ENCODE measurements around the gene RTN4IP1. TPM values are rescaled to one million over a fixed set of nuclear protein-coding genes. Genes with fewer than 3 reads are reported as not detected.

RTN4IP1 gene, protein sequence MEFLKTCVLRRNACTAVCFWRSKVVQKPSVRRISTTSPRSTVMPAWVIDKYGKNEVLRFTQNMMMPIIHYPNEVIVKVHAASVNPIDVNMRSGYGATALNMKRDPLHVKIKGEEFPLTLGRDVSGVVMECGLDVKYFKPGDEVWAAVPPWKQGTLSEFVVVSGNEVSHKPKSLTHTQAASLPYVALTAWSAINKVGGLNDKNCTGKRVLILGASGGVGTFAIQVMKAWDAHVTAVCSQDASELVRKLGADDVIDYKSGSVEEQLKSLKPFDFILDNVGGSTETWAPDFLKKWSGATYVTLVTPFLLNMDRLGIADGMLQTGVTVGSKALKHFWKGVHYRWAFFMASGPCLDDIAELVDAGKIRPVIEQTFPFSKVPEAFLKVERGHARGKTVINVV
- 10 to 100 TPM in 3 of 4 donors, 1 to 10 TPM in 1; 9.3 to 11.1 (median 10.3) TPM for polyA plus RNA-seq (ENCODE audit: insufficient read length in 4 of 4)

DNA sequence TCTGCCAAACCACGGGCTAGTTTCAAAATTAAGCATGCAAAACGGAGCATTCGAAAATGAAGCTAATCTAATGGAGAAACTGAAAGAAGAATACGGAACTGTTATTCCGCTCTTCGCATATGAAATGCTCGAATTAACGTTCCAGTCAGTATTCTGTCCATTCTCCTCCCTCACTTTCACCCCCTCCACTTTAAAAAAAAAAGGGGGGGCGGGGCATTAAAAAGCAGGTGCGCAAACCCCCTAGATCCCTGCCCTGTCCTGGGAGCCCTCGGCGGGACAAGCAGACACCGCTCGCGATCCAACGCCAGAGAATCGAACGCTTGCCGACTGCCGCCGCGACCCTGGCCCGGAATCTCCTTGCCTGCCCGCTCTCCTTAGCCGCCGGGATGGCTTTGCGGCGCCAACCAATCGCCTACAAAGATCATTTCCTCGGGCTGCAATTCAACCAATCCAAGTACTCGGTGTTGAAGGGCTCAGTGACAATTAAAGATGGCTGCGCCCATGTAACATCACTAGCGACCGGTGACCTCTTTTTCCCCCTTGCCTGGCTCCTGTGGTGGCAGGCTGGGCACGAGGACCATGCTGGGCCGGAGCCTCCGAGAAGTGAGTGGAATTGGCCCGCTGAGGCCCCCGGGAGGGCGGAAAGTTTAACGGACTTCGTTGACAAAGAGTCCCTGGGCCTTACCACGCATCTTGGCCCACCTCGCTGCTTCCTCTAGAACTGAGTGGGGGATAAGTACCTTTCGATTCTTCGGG is at the start of gene RTN4IP1, which contains the start of gene QRSL1:
RTN4IP1 (minus strand) TSS at position 396 of the 756 bp plus-strand sequence. CDS start 477 bp downstream, outside the sequence.
QRSL1 (plus strand) TSS at position 476 of the 756 bp plus-strand sequence; CDS start at position 580, 104 bp downstream.
- peak; percentile 91 to 95 (median 94) for DNase-seq (ENCODE audit: low read depth in 4 of 4, low spot score in 3 of 4)

GRCh38 chr6:106677282-106677681 is 48.0 kb upstream of the RTN4IP1 start:
- no peak for DNase-seq (ENCODE audit: low read depth in 4 of 4, low spot score in 3 of 4)

GRCh38 chr6:106674541-106675229 is 45.4 kb upstream of the RTN4IP1 start:
- no peak for DNase-seq (ENCODE audit: low read depth in 4 of 4, low spot score in 3 of 4)

- no peak for DNase-seq (ENCODE audit: low read depth in 4 of 4, low spot score in 3 of 4)
Observed at GRCh38 chr6:106671651-106672050, 42.4 kb upstream of the RTN4IP1 start.

GRCh38 chr6:106670236-106670635 is 40.9 kb upstream of the RTN4IP1 start:
- no peak for DNase-seq (ENCODE audit: low read depth in 4 of 4, low spot score in 3 of 4)

- no peak for DNase-seq (ENCODE audit: low read depth in 4 of 4, low spot score in 3 of 4)
Observed at GRCh38 chr6:106667022-106667402, 37.7 kb upstream of the RTN4IP1 start.

DNA sequence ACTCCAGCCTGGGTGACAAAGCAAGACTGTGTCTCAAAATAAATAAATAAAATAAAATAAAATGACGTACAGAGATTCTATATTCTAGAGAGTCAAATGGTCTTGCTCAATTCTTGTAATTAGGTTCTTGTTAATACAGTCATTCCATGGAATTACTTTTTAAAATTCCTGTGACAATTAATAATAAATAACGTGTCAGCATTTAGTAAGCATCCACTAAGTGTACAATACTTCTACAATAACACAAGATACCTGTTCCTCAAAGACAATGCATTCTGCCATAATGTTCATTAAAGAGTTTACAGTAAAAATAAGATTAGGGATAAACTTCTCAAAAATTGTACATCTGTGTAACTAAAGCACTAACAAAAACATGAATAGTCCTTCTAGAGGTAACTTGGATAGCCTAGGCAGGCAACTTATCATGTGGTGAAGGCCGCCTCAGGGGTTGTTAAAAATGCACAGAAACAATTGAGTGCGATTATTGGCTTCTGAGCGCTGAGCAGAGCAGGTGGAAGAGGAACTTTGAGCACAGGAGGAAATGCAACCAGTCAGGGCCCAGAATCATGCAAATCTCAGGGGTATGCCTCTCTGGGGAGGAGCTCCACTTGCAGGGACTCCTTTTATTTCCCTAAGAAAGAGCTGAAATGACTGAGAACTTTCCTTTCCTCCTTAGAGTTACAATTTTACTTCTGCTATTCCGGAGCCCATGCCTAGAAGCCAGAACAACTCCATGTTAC is 37.2 kb upstream of the RTN4IP1 start:
- DNase-seq (ENCODE audit: low read depth in 4 of 4, low spot score in 3 of 4): no peak

- no peak for DNase-seq (ENCODE audit: low read depth in 4 of 4, low spot score in 3 of 4)
Observed at GRCh38 chr6:106662458-106662857, 33.2 kb upstream of the RTN4IP1 start.

DNA sequence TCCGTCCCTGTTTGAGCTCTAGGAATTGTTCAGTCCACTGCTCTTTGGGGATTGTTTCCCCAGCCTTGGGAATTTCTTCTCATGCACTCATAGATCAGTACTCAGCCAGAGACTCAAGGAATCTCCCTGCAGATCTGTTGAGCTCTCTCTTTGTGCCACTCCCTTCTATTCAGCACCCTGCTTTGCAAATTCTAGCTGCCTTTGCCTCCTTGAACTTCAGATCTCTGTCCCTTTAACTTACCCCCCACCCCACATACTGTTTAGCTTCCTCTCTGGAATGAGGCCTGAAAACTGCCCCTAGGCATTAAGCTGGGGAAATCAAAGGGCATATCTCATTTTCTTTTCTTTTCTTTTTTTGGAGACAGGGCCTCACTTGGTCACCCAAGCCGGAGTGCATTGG is 30.6 kb upstream of the RTN4IP1 start:
- DNase-seq (ENCODE audit: low read depth in 4 of 4, low spot score in 3 of 4): no peak

- no peak for DNase-seq (ENCODE audit: low read depth in 4 of 4, low spot score in 3 of 4)
Observed at GRCh38 chr6:106658469-106658868, 29.2 kb upstream of the RTN4IP1 start.

- no peak for DNase-seq (ENCODE audit: low read depth in 4 of 4, low spot score in 3 of 4)
Observed at GRCh38 chr6:106648651-106649308, 19.5 kb upstream of the RTN4IP1 start.

GRCh38 chr6:106643061-106643460 is 13.8 kb upstream of the RTN4IP1 start:
- no peak for DNase-seq (ENCODE audit: low read depth in 4 of 4, low spot score in 3 of 4)

GRCh38 chr6:106642476-106642875 is 13.2 kb upstream of the RTN4IP1 start:
- no peak for DNase-seq (ENCODE audit: low read depth in 4 of 4, low spot score in 3 of 4)

DNA sequence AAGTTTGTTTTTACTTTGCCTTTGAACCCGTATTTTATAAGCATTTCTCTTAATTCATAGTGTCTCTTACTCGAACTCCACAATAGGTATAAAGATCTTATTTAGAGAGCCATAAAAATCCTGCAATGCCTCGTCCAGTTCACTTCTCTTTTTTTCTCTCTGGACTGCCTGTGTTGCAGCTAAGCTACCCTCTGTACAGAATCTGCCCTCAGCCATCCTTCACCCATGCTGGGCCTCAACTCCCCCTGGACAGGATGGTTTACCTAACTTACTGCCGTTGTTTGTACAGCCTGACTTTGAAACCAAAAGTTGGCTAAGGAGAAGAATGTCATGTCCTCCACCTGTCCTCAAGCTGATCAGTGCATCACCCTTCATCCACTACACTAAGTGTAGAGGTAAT is 10.5 kb upstream of the RTN4IP1 start:
- DNase-seq (ENCODE audit: low read depth in 4 of 4, low spot score in 3 of 4): no peak

- DNase-seq (ENCODE audit: low read depth in 4 of 4, low spot score in 3 of 4): no peak
Observed at GRCh38 chr6:106637717-106638341, 8.5 kb upstream of the RTN4IP1 start.

GRCh38 chr6:106637051-106637716 is 7.9 kb upstream of the RTN4IP1 start:
- DNase-seq (ENCODE audit: low read depth in 4 of 4, low spot score in 3 of 4): no peak

- DNase-seq (ENCODE audit: low read depth in 4 of 4, low spot score in 3 of 4): no peak
Observed at GRCh38 chr6:106634565-106634964, 5.3 kb upstream of the RTN4IP1 start.

- no peak for DNase-seq (ENCODE audit: low read depth in 4 of 4, low spot score in 3 of 4)
Observed at GRCh38 chr6:106631346-106631745, 2.0 kb upstream of the RTN4IP1 start.

DNA sequence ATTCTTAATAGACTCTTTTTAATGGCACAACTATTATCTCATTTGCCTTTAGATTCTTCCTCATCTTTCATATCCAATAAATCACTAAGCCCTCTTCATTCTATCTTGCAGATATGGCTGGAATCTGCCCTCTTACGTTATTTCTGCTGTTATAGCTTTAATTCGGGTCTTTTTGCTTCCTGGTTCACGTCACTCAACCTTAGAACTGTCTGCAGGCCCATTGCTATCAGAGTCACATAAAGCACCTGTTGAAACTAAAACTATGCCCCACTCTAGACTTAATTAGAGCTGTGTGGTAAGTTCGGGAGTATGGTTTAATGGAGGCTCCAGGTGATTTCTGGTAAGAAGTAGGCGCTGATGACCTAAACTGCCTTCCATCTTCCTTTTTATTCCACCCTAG is 1.1 kb upstream of the RTN4IP1 start:
- no peak for DNase-seq (ENCODE audit: low read depth in 4 of 4, low spot score in 3 of 4)

All from right renal pelvis (tissue), 4 donors.